Measurements from ENCODE around the gene ADARB1. TPM values are rescaled to one million over a fixed set of nuclear protein-coding genes. Genes with fewer than 3 reads are reported as not detected.

The ADARB1 gene
- total and polyA plus RNA-seq, 2 experiments from 2014 or later, result 9.4 to 14.0 TPM

- no peak overlapping the region for H3K4me3 ChIP-seq
Observed at GRCh38 chr21:45037986-45038385, 36.4 kb upstream of the ADARB1 start.

GRCh38 chr21:45039317-45040156 lies 34.8 kb upstream of the ADARB1 start:
- no peak for DNase-seq (ENCODE audit: low read depth in 1 of 2, low spot score in 1 of 2)
- H3K4me1 ChIP-seq (ENCODE audit: low read depth), result peaks cover 13% of the 10 kb centered on the region
- H3K4me3 ChIP-seq, result no peak overlapping the region
- no peak for TF ChIP-seq CTCF (IDR thresholded peaks at IDR 0.05; ENCODE audit: low read depth, low read length)
- H3K27me3 ChIP-seq, result no peaks in the 10 kb centered on the region
- H3K36me3 ChIP-seq, result no peaks in the 10 kb centered on the region
- H3K9me3 ChIP-seq (ENCODE audit: low read depth), result no peaks in the 10 kb centered on the region
- H3K27ac ChIP-seq, result no peak overlapping the region

More at GRCh38 chr21:45037986-45038385, 36.4 kb upstream of the ADARB1 start:
- Histone ChIP-seq H3K9me3 (ENCODE audit: low read depth) (no peaks in the 10 kb centered on the region), H3K36me3 (no peaks in the 10 kb centered on the region), H3K27me3 (no peaks in the 10 kb centered on the region), H3K27ac (no peak overlapping the region), H3K4me1 (ENCODE audit: low read depth) (peaks cover 29% of the 10 kb centered on the region)
- no peak for DNase-seq (ENCODE audit: low read depth in 1 of 2, low spot score in 1 of 2)
- TF ChIP-seq CTCF (IDR thresholded peaks at IDR 0.05; ENCODE audit: low read depth, low read length), result no peak

- no peak for DNase-seq (ENCODE audit: low read depth in 1 of 2, low spot score in 1 of 2)
- TF ChIP-seq CTCF (IDR thresholded peaks at IDR 0.05; ENCODE audit: low read depth, low read length), result no peak
Observed at GRCh38 chr21:45040157-45040711, 34.1 kb upstream of the ADARB1 start.

GRCh38 chr21:45040739-45041138 lies 33.6 kb upstream of the ADARB1 start:
- DNase-seq (ENCODE audit: low read depth in 1 of 2, low spot score in 1 of 2), result no peak
- Histone ChIP-seq H3K4me3 (no peak overlapping the region), H3K36me3 (no peaks in the 10 kb centered on the region), H3K27ac (no peak overlapping the region), H3K4me1 (ENCODE audit: low read depth) (peaks cover 3% of the 10 kb centered on the region), H3K27me3 (no peaks in the 10 kb centered on the region), H3K9me3 (ENCODE audit: low read depth) (no peaks in the 10 kb centered on the region)
- no peak for TF ChIP-seq CTCF (IDR thresholded peaks at IDR 0.05; ENCODE audit: low read depth, low read length)

More at GRCh38 chr21:45040157-45040711, 34.1 kb upstream of the ADARB1 start:
- Histone ChIP-seq H3K9me3 (ENCODE audit: low read depth) (no peaks in the 10 kb centered on the region), H3K36me3 (no peaks in the 10 kb centered on the region), H3K4me3 (no peak overlapping the region), H3K27me3 (no peaks in the 10 kb centered on the region), H3K27ac (no peak overlapping the region), H3K4me1 (ENCODE audit: low read depth) (peaks cover 6% of the 10 kb centered on the region)

- no peak for TF ChIP-seq CTCF (IDR thresholded peaks at IDR 0.05; ENCODE audit: low read depth, low read length)
- H3K27me3 ChIP-seq, result no peaks in the 10 kb centered on the region
- H3K4me1 ChIP-seq (ENCODE audit: low read depth), result no peaks in the 10 kb centered on the region
- H3K4me3 ChIP-seq, result no peak overlapping the region
- no peak overlapping the region for H3K27ac ChIP-seq
- H3K9me3 ChIP-seq (ENCODE audit: low read depth), result no peaks in the 10 kb centered on the region
- no peaks in the 10 kb centered on the region for H3K36me3 ChIP-seq
- peak in 1 of 2 donors; percentile 96 for DNase-seq (ENCODE audit: low read depth in 1 of 2, low spot score in 1 of 2)
Observed at GRCh38 chr21:45041351-45041805, 33.0 kb upstream of the ADARB1 start.

Measured in cardiac muscle cell (in vitro differentiated cells and primary cell).